ENCODE results near the gene KCNQ2.

- TF ChIP-seq POLR2A (IDR thresholded peaks at IDR 0.05; ENCODE audit: low read depth, low read length) (no peak), POLR2AphosphoS5 (IDR thresholded peaks at IDR 0.05; ENCODE audit: low read depth, low read length) (no peak), TAF1 (IDR thresholded peaks at IDR 0.05; ENCODE audit: borderline replicate concordance, low read depth, low read length) (no peak)
These were observed 110.7 kb downstream of the KCNQ2 start for GRCh38 chr20:63361519-63362435.
